ENCODE measurements around the gene CCDC91.

CCDC91 gene

GRCh38 chr12:28563936-28564335, 373.7 kb downstream of the CCDC91 start:
- Histone ChIP-seq H3K4me1 (ENCODE audit: control extremely low read depth in 1 of 4, control insufficient read depth in 4 of 4, insufficient read depth in 4 of 4, low read length in 3 of 4) (no peaks in the 10 kb centered on the region), H3K36me3 (ENCODE audit: control insufficient read depth in 4 of 4, insufficient read depth in 4 of 4, low read length in 3 of 4) (no peaks in the 10 kb centered on the region), H3K27ac (ENCODE audit: insufficient read depth in 1 of 2, low read depth in 1 of 2, low read length in 2 of 2, poor library complexity in 1 of 2, severe bottlenecking in 2 of 2) (no peak overlapping the region), H3K4me3 (ENCODE audit: control insufficient read depth in 1 of 7, extremely low read depth in 1 of 7, insufficient read depth in 4 of 7, low read depth in 2 of 7, low read length in 6 of 7) (no peak overlapping the region), H3K27me3 (replicated peaks in 2 of 5; ENCODE audit: control insufficient read depth in 4 of 5, insufficient read depth in 5 of 5, low read length in 4 of 5) (no peaks in the 10 kb centered on the region), H3K9me3 (ENCODE audit: control extremely low read depth in 1 of 5, control insufficient read depth in 4 of 5, insufficient read depth in 2 of 5, low read depth in 1 of 5, low read length in 4 of 5) (no peaks in the 10 kb centered on the region)
- CTCF ChIA-PET: no interaction called here
- POLR2A ChIA-PET: no interaction called here
- DNase-seq: no peak
- WGBS (ENCODE audit: insufficient coverage): no CpG with 5 or more reads among the region's 2 CpGs

DNA sequence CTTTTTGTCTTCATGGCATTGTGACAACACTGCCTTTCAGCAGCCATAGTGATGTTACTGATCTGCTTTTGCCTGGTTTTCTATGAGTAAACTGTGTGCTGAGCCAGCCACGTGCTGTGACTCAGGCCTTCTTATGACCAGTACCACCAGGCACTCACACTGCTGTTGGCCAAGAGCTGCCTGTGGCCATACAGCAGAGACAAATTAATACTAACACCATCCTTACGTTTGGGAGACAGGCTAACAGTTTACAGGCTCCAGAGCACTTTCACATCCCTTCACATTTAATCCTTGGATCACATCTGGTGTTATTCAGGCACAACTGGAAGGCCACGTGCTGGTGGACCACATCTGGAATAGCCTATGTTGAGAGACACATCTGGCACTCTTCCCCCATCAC, 377.9 kb downstream of the CCDC91 start:
- DNase-seq: no peak
- WGBS (ENCODE audit: insufficient coverage): 92% methylated on average over 3 of the region's 3 CpGs
- ChIA-PET CTCF (no interaction called here), POLR2A (no interaction called here)
- Histone ChIP-seq H3K4me1 (ENCODE audit: control extremely low read depth in 1 of 4, control insufficient read depth in 4 of 4, insufficient read depth in 4 of 4, low read length in 3 of 4) (no peaks in the 10 kb centered on the region), H3K27ac (ENCODE audit: insufficient read depth in 1 of 2, low read depth in 1 of 2, low read length in 2 of 2, poor library complexity in 1 of 2, severe bottlenecking in 2 of 2) (no peak overlapping the region), H3K4me3 (ENCODE audit: control insufficient read depth in 1 of 7, extremely low read depth in 1 of 7, insufficient read depth in 4 of 7, low read depth in 2 of 7, low read length in 6 of 7) (no peak overlapping the region), H3K36me3 (ENCODE audit: control insufficient read depth in 4 of 4, insufficient read depth in 4 of 4, low read length in 3 of 4) (no peaks in the 10 kb centered on the region), H3K27me3 (replicated peaks in 2 of 5; ENCODE audit: control insufficient read depth in 4 of 5, insufficient read depth in 5 of 5, low read length in 4 of 5) (no peaks in the 10 kb centered on the region), H3K9me3 (ENCODE audit: control extremely low read depth in 1 of 5, control insufficient read depth in 4 of 5, insufficient read depth in 2 of 5, low read depth in 1 of 5, low read length in 4 of 5) (no peaks in the 10 kb centered on the region)

GRCh38 chr12:28568704-28569103, 378.4 kb downstream of the CCDC91 start:
- H3K4me3 ChIP-seq (ENCODE audit: control insufficient read depth in 1 of 7, extremely low read depth in 1 of 7, insufficient read depth in 4 of 7, low read depth in 2 of 7, low read length in 6 of 7): no peak overlapping the region
- 73% methylated on average over 4 of the region's 6 CpGs for WGBS (ENCODE audit: insufficient coverage)
- no peak overlapping the region for H3K27ac ChIP-seq (ENCODE audit: insufficient read depth in 1 of 2, low read depth in 1 of 2, low read length in 2 of 2, poor library complexity in 1 of 2, severe bottlenecking in 2 of 2)
- CTCF ChIA-PET: no interaction called here
- POLR2A ChIA-PET: no interaction called here
- no peaks in the 10 kb centered on the region for H3K27me3 ChIP-seq (replicated peaks in 2 of 5; ENCODE audit: control insufficient read depth in 4 of 5, insufficient read depth in 5 of 5, low read length in 4 of 5)
- no peaks in the 10 kb centered on the region for H3K4me1 ChIP-seq (ENCODE audit: control extremely low read depth in 1 of 4, control insufficient read depth in 4 of 4, insufficient read depth in 4 of 4, low read length in 3 of 4)
- no peaks in the 10 kb centered on the region for H3K36me3 ChIP-seq (ENCODE audit: control insufficient read depth in 4 of 4, insufficient read depth in 4 of 4, low read length in 3 of 4)
- no peaks in the 10 kb centered on the region for H3K9me3 ChIP-seq (ENCODE audit: control extremely low read depth in 1 of 5, control insufficient read depth in 4 of 5, insufficient read depth in 2 of 5, low read depth in 1 of 5, low read length in 4 of 5)
- DNase-seq: no peak

- Histone ChIP-seq H3K27me3 (replicated peaks in 2 of 5; ENCODE audit: control insufficient read depth in 4 of 5, insufficient read depth in 5 of 5, low read length in 4 of 5) (no peaks in the 10 kb centered on the region), H3K36me3 (ENCODE audit: control insufficient read depth in 4 of 4, insufficient read depth in 4 of 4, low read length in 3 of 4) (no peaks in the 10 kb centered on the region), H3K9me3 (ENCODE audit: control extremely low read depth in 1 of 5, control insufficient read depth in 4 of 5, insufficient read depth in 2 of 5, low read depth in 1 of 5, low read length in 4 of 5) (no peaks in the 10 kb centered on the region), H3K4me3 (ENCODE audit: control insufficient read depth in 1 of 7, extremely low read depth in 1 of 7, insufficient read depth in 4 of 7, low read depth in 2 of 7, low read length in 6 of 7) (no peak overlapping the region), H3K4me1 (ENCODE audit: control extremely low read depth in 1 of 4, control insufficient read depth in 4 of 4, insufficient read depth in 4 of 4, low read length in 3 of 4) (no peaks in the 10 kb centered on the region), H3K27ac (ENCODE audit: insufficient read depth in 1 of 2, low read depth in 1 of 2, low read length in 2 of 2, poor library complexity in 1 of 2, severe bottlenecking in 2 of 2) (no peak overlapping the region)
- ChIA-PET CTCF (interaction anchor here (0.5 kb wide), 1 partner anchor 341 kb away, joined by 3 read pairs; no protein-coding TSS in a partner anchor), POLR2A (no interaction called here)
- no peak for DNase-seq
- WGBS (ENCODE audit: insufficient coverage): 83% methylated on average over 1 of the region's 3 CpGs
These were observed 379.6 kb downstream of the CCDC91 start for GRCh38 chr12:28569698-28570411.

DNA sequence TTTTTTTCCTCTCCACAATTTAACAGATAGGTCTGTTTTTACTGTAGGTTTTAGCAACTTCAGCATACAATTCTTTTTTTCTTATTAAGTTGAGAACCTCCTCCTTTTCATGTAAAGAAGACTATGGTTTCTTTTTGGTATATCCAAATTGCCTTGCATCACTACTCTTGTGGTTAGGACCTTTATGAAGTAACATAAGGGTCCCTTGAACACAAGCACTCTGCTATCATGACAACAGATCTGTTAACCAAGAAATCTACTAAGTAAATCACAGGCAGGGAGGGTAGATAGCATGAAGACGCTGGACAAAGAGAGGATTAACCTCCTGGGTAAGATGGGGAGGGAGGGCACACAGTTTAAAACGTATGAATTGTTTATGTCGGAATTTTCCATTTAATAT, 380.6 kb downstream of the CCDC91 start:
- H3K27ac ChIP-seq (ENCODE audit: insufficient read depth in 1 of 2, low read depth in 1 of 2, low read length in 2 of 2, poor library complexity in 1 of 2, severe bottlenecking in 2 of 2): no peak overlapping the region
- CTCF ChIA-PET: interaction anchor here (0.5 kb wide), 1 partner anchor 342 kb away, joined by 3 read pairs; no protein-coding TSS in a partner anchor
- H3K4me1 ChIP-seq (ENCODE audit: control extremely low read depth in 1 of 4, control insufficient read depth in 4 of 4, insufficient read depth in 4 of 4, low read length in 3 of 4): no peaks in the 10 kb centered on the region
- POLR2A ChIA-PET: no interaction called here
- H3K9me3 ChIP-seq (ENCODE audit: control extremely low read depth in 1 of 5, control insufficient read depth in 4 of 5, insufficient read depth in 2 of 5, low read depth in 1 of 5, low read length in 4 of 5): no peaks in the 10 kb centered on the region
- 100% methylated on average over 3 of the region's 3 CpGs for WGBS (ENCODE audit: insufficient coverage)
- no peak for DNase-seq
- H3K4me3 ChIP-seq (ENCODE audit: control insufficient read depth in 1 of 7, extremely low read depth in 1 of 7, insufficient read depth in 4 of 7, low read depth in 2 of 7, low read length in 6 of 7): no peak overlapping the region
- no peaks in the 10 kb centered on the region for H3K36me3 ChIP-seq (ENCODE audit: control insufficient read depth in 4 of 4, insufficient read depth in 4 of 4, low read length in 3 of 4)
- H3K27me3 ChIP-seq (replicated peaks in 2 of 5; ENCODE audit: control insufficient read depth in 4 of 5, insufficient read depth in 5 of 5, low read length in 4 of 5): no peaks in the 10 kb centered on the region

DNA sequence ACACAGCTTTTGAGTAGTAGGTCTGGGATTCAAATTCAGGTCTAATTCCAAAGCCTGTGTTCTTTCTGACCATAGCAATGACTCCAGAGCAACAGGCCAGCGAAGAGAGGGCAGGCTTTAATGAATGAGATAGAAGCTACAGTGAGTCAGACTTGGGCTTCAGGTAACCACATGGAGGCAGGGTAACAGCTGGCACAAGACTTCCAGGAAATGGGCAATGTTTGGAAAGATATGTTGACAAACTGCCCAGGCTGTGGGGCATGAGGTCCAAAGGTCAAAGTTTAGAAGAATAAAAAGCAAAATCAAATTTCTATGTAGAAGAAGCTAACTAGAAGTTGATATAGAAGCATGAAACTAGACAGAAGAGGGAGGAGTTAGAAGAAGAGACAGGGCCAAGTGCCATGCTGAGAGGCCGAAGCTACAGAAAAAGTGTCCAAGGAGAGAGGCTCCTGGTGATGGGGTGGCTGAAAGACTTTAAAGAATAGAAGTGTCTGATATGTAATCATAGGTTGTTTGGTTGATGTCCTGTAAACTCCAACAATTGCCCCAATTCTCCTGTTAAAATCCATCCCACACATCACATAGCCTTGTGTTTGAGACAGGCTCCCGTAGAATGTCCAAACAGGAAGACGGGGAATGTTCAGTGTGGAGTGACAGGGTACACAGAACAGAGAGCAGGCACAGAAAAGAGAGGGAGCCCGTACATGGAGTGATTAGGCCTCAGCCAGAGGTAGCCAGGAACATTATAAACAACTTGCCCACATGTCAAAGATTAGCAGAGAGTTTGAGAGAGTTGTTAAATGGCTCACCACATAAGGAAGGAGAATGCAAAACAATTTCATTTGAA, 384.7 kb downstream of the CCDC91 start:
- CTCF ChIA-PET: no interaction called here

DNA sequence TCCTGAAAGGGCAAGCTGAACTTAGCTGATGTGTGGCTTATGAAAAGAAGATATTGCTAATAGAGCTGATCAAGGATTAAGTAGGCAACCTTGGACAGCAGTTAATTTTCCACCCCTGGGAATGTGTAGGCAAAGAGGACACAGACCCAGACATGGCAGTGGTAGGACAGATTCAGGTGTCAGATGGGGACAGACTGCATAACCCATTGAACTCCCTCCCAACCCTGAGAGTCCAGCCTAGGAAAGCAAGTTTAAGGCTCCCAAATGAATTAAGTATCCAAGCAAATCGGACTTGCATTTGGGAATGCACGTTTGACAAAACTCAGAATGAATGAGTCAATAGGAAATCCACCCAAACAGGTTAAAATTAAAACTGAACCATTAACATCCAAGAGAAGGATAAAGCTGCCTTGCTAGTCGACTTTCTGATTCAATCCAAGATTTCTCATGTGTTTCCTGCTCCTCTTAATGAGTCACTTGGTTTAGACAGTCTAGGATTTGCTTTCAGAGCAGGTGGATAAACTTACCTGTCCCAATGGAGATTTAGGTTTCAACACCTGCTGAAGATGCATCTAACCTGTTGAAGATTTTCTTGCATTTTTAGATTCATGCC, 385.4 kb downstream of the CCDC91 start:
- no peak for DNase-seq
- CTCF ChIA-PET: no interaction called here

More for the DNA sequence above, 384.7 kb downstream of the CCDC91 start:
- Histone ChIP-seq H3K27ac (ENCODE audit: insufficient read depth in 1 of 2, low read depth in 1 of 2, low read length in 2 of 2, poor library complexity in 1 of 2, severe bottlenecking in 2 of 2) (no peak overlapping the region), H3K4me1 (ENCODE audit: control extremely low read depth in 1 of 4, control insufficient read depth in 4 of 4, insufficient read depth in 4 of 4, low read length in 3 of 4) (no peaks in the 10 kb centered on the region), H3K4me3 (ENCODE audit: control insufficient read depth in 1 of 7, extremely low read depth in 1 of 7, insufficient read depth in 4 of 7, low read depth in 2 of 7, low read length in 6 of 7) (no peak overlapping the region), H3K9me3 (ENCODE audit: control extremely low read depth in 1 of 5, control insufficient read depth in 4 of 5, insufficient read depth in 2 of 5, low read depth in 1 of 5, low read length in 4 of 5) (no peaks in the 10 kb centered on the region), H3K36me3 (ENCODE audit: control insufficient read depth in 4 of 4, insufficient read depth in 4 of 4, low read length in 3 of 4) (no peaks in the 10 kb centered on the region), H3K27me3 (replicated peaks in 2 of 5; ENCODE audit: control insufficient read depth in 4 of 5, insufficient read depth in 5 of 5, low read length in 4 of 5) (no peaks in the 10 kb centered on the region)
- DNase-seq: no peak
- WGBS (ENCODE audit: insufficient coverage): 100% methylated on average over 2 of the region's 5 CpGs
- POLR2A ChIA-PET: no interaction called here

More for the DNA sequence above, 385.4 kb downstream of the CCDC91 start:
- 92% methylated on average over 3 of the region's 3 CpGs for WGBS (ENCODE audit: insufficient coverage)
- Histone ChIP-seq H3K27me3 (replicated peaks in 2 of 5; ENCODE audit: control insufficient read depth in 4 of 5, insufficient read depth in 5 of 5, low read length in 4 of 5) (no peaks in the 10 kb centered on the region), H3K4me3 (ENCODE audit: control insufficient read depth in 1 of 7, extremely low read depth in 1 of 7, insufficient read depth in 4 of 7, low read depth in 2 of 7, low read length in 6 of 7) (no peak overlapping the region), H3K9me3 (ENCODE audit: control extremely low read depth in 1 of 5, control insufficient read depth in 4 of 5, insufficient read depth in 2 of 5, low read depth in 1 of 5, low read length in 4 of 5) (no peaks in the 10 kb centered on the region), H3K27ac (ENCODE audit: insufficient read depth in 1 of 2, low read depth in 1 of 2, low read length in 2 of 2, poor library complexity in 1 of 2, severe bottlenecking in 2 of 2) (no peak overlapping the region), H3K36me3 (ENCODE audit: control insufficient read depth in 4 of 4, insufficient read depth in 4 of 4, low read length in 3 of 4) (no peaks in the 10 kb centered on the region), H3K4me1 (ENCODE audit: control extremely low read depth in 1 of 4, control insufficient read depth in 4 of 4, insufficient read depth in 4 of 4, low read length in 3 of 4) (no peaks in the 10 kb centered on the region)
- POLR2A ChIA-PET: no interaction called here

Data from common myeloid progenitor, CD34-positive (primary cell).